ENCODE results near the gene DESI1.
"Not testable (repeated sequence)": the region's sequence is repeated elsewhere in the genome, so short reads cannot be mapped to it uniquely, and the experiment has no call there.

Gene DESI1

DNA sequence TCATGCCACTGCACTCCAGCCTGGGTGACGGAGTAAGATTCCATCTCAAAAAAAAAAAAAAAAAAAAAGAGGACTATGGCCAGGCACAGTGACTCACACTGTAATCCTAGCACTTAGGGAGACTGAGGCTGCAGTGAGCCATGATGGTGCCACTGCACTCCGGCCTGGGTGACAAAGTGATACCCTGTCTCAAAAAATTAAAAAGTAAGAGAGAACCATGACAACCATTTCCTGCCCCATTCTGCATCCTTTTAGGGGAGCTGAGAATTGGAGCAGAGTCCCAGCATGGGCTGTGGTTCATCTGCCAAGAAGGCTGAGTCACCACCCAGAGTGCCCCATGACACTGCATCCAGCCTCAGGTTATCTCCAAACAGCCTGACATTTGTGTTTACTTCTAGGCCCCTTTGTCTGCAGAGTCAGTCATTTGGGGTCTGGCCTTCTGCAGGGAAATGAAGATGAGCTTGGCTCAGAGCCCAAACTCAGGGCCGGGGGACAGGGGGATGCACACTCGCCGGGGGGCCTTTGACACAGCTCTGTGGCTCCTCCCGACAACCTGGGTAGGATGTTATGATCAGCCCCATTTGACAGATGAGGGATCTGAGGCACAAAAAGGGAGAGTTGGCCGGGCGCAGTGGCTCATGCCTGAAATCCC is 55.3 kb downstream of the DESI1 start:
- H3K9me3 ChIP-seq (ENCODE audit: control insufficient read depth, insufficient read depth, low read length) = no peaks in the 10 kb centered on the region
- H3K9ac ChIP-seq (ENCODE audit: low read depth, low read length) = no peak overlapping the region
- H3K36me3 ChIP-seq (ENCODE audit: insufficient read depth, low read length) = no peaks in the 10 kb centered on the region
- peaks cover 15% of the 10 kb centered on the region for H3K4me1 ChIP-seq (ENCODE audit: insufficient read depth, low read length)

DNA sequence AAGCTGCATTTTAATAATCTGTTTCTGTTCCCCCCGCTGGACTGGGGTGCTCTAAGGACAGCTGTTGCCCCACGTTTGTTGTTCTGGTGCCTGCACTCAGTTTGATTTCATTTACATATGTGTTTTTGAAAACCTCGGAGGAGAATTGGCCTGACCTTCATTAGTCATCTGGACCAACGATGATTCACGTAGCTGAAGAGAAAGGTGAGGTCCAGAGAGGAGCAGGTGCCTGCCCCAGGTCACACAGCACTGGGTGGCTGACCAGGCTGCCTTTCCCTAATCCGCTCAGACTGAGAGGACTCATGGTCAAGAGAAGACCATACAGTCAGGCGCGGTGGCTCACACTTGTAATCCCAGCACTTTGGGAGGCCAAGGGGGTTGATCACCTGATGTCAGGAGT is 56.3 kb downstream of the DESI1 start:
- H3K9ac ChIP-seq (ENCODE audit: low read depth, low read length) = no peak overlapping the region
- H3K9me3 ChIP-seq (ENCODE audit: control insufficient read depth, insufficient read depth, low read length) = no peaks in the 10 kb centered on the region
- H3K36me3 ChIP-seq (ENCODE audit: insufficient read depth, low read length) = no peaks in the 10 kb centered on the region
- peaks cover 20% of the 10 kb centered on the region for H3K4me1 ChIP-seq (ENCODE audit: insufficient read depth, low read length)

DNA sequence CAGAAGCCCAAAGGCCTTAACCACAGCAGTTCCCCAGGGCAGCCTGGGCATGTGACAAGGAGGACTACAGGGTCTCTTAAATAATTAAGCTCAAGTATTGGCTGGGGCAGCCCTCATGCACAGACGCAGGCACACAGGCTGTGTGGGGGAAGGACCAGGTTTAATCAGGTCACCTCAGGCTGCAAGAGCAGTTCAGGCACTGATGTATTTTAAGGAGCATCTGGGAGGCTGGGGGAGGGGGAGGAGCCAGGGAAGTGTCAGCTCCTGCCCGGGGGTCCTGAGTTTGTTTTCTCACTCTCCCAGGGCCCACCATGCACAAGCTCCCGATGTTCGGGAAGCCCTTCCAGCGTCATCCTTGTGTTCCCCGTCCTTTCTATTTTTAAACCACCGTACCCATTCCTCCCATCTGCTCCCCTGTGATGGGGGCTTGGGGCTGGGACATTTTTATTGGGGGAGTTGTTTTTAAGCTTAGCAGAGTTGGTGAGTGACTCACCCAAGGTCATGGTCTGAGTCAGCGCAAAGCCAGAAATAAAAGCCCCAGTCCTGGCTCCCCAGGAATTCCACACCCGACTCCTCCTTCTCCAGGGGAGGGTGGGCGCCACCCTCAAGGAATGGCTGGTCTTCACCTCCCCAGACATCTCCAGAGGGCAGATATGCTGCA is 57.7 kb downstream of the DESI1 start:
- H3K36me3 ChIP-seq (ENCODE audit: insufficient read depth, low read length) = no peaks in the 10 kb centered on the region
- H3K4me1 ChIP-seq (ENCODE audit: insufficient read depth, low read length) = peaks cover 20% of the 10 kb centered on the region
- peak overlapping the region; percentile 25; the same call in 1 of the 2 replicates for H3K9ac ChIP-seq (ENCODE audit: low read depth, low read length)
- H3K9me3 ChIP-seq (ENCODE audit: control insufficient read depth, insufficient read depth, low read length) = no peaks in the 10 kb centered on the region

DNA sequence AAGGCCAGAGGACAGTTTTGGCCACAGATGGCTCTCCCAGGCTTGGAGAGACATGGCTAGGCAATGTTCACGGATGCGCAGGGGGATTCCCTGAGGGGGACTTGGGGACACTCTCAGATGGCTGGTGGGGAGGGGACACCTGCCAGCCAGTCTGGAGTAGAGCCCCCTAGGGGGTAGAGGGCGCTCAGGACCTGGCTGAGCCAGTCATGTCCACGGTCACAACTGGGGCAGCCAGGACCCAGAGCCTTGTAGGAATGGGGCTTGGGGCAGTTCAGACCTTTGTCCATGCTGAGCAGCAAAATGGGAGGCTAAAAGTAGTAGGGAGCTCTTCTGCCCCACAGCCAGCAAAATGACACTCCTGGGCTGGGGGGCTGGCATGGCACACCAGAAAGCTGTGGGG is 58.4 kb downstream of the DESI1 start:
- no peaks in the 10 kb centered on the region for H3K36me3 ChIP-seq (ENCODE audit: insufficient read depth, low read length)
- H3K9ac ChIP-seq (ENCODE audit: low read depth, low read length) = no peak overlapping the region; the same call in 1 of the 2 replicates
- no peaks in the 10 kb centered on the region for H3K9me3 ChIP-seq (ENCODE audit: control insufficient read depth, insufficient read depth, low read length)
- H3K4me1 ChIP-seq (ENCODE audit: insufficient read depth, low read length) = peaks cover 25% of the 10 kb centered on the region

DNA sequence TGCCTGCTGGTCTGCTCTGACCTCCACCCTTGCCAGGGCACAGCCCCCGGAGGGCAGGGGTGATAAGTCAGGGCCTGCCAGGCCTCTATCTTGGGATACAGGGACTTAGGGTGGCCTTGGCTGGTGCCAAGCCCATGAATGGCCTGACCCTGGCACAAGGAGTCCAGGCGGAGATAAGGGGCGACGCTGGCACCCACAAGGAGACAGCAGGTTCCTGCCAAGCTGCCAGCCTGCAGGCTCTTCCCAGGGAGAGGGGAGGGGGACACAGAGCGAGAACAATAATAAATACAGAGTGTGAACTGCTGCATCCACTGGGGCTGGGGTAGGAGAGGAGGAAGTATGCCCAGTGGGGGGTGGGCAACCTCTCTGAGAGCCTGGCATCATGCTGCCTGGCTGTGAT is 59.1 kb downstream of the DESI1 start:
- Histone ChIP-seq H3K4me1 (ENCODE audit: insufficient read depth, low read length) (peaks cover 26% of the 10 kb centered on the region), H3K9ac (ENCODE audit: low read depth, low read length) (0 out of 2 replicates have a peak overlapping the region, but pooled peaks have one; percentile 58), H3K9me3 (ENCODE audit: control insufficient read depth, insufficient read depth, low read length) (no peaks in the 10 kb centered on the region), H3K36me3 (ENCODE audit: insufficient read depth, low read length) (no peaks in the 10 kb centered on the region)

DNA sequence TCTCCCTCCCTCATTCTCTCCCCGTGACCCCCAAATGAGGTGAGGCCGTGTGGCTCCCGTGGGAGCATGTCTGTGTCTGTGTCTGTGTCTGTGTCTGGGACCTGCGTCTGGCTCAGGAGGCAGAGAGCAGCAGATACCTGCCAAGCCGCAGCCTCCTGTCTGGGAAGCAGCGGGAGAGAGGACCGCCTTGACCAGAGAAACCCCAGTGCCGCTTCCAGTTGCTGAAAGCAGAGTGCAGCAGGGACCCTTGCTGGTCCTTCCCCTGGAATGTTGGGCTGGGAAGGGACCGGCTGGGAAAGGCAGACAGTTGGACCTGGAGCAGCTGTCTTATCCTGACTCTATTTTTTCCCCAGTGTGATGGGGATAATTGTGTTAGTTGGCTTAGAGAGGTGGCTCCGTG is 59.5 kb downstream of the DESI1 start:
- Histone ChIP-seq H3K36me3 (ENCODE audit: insufficient read depth, low read length) (no peaks in the 10 kb centered on the region), H3K4me1 (ENCODE audit: insufficient read depth, low read length) (peaks cover 26% of the 10 kb centered on the region), H3K9ac (ENCODE audit: low read depth, low read length) (peak overlapping the region; percentile 58), H3K9me3 (ENCODE audit: control insufficient read depth, insufficient read depth, low read length) (no peaks in the 10 kb centered on the region)

DNA sequence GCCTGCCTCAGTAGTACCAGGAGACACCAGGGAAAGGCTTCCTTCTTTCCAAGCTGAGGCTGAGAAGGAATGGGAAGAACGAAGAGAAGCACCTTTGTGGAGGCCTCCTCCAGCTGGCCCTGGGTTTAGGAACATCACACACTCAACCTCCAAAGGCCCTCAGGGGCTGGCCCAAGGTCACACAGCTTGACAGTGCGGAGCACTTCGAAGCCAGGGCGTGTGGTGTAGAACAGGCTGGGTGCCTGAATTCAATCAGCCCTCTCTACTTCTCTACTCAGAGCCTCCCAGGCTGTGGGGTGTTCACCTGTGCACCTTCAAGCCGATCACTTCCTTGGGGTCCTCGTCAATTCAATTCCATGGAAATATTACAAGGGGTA is 60.8 kb downstream of the DESI1 start:
- H3K36me3 ChIP-seq (ENCODE audit: insufficient read depth, low read length) = no peaks in the 10 kb centered on the region
- H3K9me3 ChIP-seq (ENCODE audit: control insufficient read depth, insufficient read depth, low read length) = no peaks in the 10 kb centered on the region
- H3K4me1 ChIP-seq (ENCODE audit: insufficient read depth, low read length) = peaks cover 26% of the 10 kb centered on the region
- H3K9ac ChIP-seq (ENCODE audit: low read depth, low read length) = peak overlapping the region; percentile 58

DNA sequence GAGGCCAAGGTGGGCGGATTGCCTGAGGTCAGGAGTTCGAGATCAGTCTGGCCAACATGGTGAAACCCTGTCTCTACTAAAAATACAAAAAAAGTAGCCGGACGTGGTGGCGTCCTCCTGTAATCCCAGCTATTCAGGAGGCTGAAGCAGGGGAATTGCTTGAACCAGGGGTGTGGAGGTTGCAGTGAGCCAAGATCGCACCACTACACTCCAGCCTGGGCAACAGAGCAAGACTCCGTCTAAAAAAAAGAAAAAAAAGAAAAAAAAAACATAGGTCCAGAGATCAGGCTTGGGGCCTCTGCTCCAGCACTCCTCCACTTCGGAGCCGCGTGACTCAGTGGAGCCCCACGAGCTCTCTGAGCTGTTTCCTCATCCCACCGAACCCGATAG is 62.6 kb downstream of the DESI1 start:
- not testable (repeated sequence) for H3K9me3 ChIP-seq (ENCODE audit: control insufficient read depth, insufficient read depth, low read length); H3K9ac ChIP-seq (ENCODE audit: low read depth, low read length); H3K36me3 ChIP-seq (ENCODE audit: insufficient read depth, low read length)
- H3K4me1 ChIP-seq (ENCODE audit: insufficient read depth, low read length) = peaks cover 26% of the 10 kb centered on the region

DNA sequence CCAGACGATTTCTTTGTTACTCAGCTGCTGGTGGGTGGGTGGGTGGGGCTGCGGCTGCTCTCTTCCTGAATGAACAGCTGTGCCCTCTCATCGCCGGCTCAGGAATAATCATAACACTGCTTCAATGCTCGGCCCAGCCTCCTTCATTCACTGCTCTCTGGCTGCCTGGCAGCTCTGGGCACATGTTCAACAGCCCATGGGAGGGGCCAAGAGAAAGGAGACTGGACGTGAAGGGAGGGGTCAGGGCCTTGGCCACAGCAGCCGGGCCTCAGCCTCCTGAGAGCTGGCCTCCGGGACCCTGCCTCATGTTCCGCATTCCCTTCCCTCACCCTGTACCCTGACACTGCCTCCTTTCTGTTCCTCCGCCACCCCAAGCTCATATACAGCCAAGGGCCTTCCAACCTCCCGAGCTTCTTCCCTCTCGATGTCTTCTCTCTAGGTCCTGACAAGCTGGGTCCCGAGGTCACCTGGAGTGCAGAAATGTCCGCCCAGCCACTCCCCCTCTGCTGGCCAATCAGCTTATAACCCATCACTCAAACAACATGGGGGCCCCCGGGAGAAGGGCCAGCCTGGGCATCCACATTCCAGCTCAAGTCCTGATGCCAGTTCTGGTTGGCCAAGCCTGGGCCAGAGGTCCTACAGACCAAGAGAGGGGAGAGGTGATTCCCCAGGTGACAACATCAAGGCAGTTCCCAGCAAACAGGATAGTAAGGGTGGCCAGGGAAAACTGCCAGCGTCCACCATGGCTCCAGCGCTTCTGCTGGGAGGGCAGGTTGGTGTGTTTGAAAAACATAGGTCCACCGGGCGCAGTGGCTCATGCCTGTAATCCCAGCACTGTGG is 63.2 kb downstream of the DESI1 start:
- Histone ChIP-seq H3K9ac (ENCODE audit: low read depth, low read length) (no peak overlapping the region), H3K4me1 (ENCODE audit: insufficient read depth, low read length) (peaks cover 21% of the 10 kb centered on the region), H3K36me3 (ENCODE audit: insufficient read depth, low read length) (no peaks in the 10 kb centered on the region), H3K9me3 (ENCODE audit: control insufficient read depth, insufficient read depth, low read length) (no peaks in the 10 kb centered on the region)

DNA sequence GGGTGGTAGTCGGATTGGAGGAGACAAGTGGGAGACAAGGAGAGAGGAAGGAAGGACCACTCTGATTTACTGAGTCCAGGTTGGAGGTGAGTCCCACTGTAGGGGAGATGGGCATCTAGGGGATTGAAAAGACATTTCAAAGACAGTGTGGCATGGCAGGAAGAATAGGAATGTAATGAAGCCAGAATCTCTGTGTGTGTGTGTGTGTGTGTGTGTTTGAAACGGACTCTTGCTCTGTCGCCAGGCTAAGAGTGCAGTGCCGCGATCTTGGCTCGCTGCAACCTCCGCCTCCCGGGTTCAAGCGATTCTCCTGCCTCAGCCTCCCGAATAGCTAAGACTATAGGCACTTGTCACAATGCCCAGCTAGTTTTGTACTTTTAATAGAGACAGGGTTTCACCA is 64.3 kb downstream of the DESI1 start:
- Histone ChIP-seq H3K9ac (ENCODE audit: low read depth, low read length) (no peak overlapping the region), H3K4me1 (ENCODE audit: insufficient read depth, low read length) (peaks cover 13% of the 10 kb centered on the region), H3K36me3 (ENCODE audit: insufficient read depth, low read length) (no peaks in the 10 kb centered on the region)

DNA sequence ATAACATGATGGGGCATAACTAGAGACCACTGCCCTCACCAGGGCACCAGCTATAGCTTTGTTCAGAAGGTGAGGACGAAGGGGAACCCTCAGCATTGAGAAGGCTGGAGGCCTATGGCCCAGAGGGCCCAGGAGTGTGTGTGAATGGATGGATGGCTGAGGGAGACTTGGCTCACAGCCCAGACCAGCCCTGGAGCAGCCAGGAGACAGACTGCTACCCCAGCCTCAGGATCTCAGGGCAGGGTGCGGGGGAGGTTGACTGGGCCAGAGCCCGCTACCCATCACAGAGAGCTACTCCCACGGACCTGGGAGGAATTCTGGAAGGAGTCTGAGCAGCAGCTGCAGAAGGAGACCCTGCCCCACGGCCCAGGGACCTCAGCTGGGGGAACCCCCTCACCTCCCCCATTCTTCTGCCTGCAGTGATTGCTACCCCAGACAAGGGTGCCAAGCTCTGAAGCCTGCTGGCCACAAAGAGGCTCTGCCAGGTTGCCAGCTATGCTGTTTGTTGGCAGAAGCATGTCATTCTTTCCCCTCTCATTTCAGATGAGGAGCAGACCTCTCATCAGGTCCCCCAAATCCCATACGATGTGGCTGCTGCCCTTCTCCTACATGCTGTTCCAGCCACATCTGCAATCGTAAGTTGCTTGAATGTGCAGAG is 65.4 kb downstream of the DESI1 start:
- H3K9ac ChIP-seq (ENCODE audit: low read depth, low read length) = no peak overlapping the region
- peaks cover 11% of the 10 kb centered on the region for H3K4me1 ChIP-seq (ENCODE audit: insufficient read depth, low read length)
- H3K36me3 ChIP-seq (ENCODE audit: insufficient read depth, low read length) = no peaks in the 10 kb centered on the region
- no peaks in the 10 kb centered on the region for H3K9me3 ChIP-seq (ENCODE audit: control insufficient read depth, insufficient read depth, low read length)

More for the DNA sequence above, 64.3 kb downstream of the DESI1 start:
- H3K9me3 ChIP-seq (ENCODE audit: control insufficient read depth, insufficient read depth, low read length) = no peaks in the 10 kb centered on the region

DNA sequence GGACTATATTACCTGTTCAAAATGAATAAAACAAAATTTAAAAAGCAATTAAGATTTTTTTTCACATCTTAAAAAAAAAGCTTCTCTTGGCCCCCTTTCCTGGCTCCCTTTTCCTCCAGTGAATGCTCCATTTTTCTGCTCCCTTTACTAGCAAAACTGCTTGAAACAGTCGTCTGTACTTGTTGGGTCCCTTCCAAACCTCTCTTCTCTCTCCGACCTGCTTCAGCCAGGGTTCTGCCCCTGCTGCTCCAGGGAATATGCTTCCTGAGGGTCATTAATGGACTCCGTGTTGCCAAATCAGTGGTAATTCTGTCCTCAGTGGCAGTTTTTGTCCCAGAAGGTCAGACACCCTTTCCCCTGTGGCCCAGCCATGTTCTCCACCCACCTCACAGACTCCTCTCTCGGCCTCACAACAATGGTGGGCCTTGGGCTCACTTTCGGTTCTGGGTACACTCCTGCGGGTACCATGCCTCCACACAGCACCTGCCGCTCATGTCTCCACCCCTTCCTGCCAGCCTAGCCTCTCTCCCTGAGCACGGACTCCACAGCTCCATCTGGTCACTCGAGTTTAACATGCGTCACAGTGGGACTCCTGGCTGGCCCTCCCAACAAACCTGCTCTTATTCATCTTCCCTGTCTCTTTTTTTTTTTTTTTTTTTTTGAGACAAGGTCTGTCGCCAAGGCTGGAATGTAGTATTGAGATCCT is 68.8 kb downstream of the DESI1 start:
- Histone ChIP-seq H3K9ac (ENCODE audit: low read depth, low read length) (no peak overlapping the region), H3K9me3 (ENCODE audit: control insufficient read depth, insufficient read depth, low read length) (no peaks in the 10 kb centered on the region), H3K4me1 (ENCODE audit: insufficient read depth, low read length) (no peaks in the 10 kb centered on the region), H3K36me3 (ENCODE audit: insufficient read depth, low read length) (no peaks in the 10 kb centered on the region)

DNA sequence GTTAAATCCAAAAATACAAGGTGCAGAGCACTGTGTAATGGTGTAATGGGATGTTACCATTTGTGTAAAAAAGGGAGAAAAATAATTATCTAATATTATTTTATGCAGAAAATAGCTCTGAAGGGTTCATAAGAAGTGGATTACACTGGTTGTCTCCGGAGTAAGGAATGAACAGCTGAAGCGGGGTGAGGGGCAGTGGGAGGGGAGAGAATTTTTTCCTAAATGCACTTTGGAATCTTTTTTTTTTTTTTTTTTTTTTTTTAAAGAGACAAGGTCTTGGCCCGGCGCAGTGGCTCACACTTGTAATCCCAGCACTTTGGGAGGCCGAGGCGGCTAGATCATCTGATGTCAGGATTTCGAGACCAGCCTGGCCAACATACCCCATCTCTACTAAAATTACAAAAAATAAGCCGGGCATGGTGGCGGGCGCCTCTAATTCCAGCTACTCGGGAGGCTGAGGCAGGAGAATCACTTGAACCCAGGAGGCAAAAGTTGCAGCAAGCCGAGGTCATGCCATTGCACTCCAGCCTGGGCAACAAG is 69.8 kb downstream of the DESI1 start:
- Histone ChIP-seq H3K36me3 (ENCODE audit: insufficient read depth, low read length) (no peaks in the 10 kb centered on the region), H3K9me3 (ENCODE audit: control insufficient read depth, insufficient read depth, low read length) (no peaks in the 10 kb centered on the region), H3K9ac (ENCODE audit: low read depth, low read length) (no peak overlapping the region), H3K4me1 (ENCODE audit: insufficient read depth, low read length) (no peaks in the 10 kb centered on the region)

DNA sequence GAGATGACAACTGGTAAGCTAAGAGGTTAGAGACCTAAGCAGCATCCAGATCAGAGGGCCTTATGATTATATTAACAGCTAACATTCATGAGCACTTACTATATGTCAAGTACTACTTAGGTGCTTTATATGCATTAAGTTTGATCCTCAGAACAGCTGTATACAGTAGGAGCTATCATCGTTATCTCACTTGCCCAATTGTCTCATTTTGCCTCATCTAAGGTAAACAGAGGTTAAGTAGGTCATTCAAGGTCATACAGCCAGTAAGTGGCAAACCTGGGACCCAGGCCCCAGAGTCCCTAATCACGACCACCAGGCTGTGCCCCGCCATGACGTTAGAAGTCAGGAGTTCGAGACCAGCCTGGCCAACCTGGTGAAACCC is 72.0 kb downstream of the DESI1 start:
- no peak overlapping the region for H3K9ac ChIP-seq (ENCODE audit: low read depth, low read length)
- no peaks in the 10 kb centered on the region for H3K9me3 ChIP-seq (ENCODE audit: control insufficient read depth, insufficient read depth, low read length)
- H3K4me1 ChIP-seq (ENCODE audit: insufficient read depth, low read length) = peaks cover 6% of the 10 kb centered on the region; the same call in 1 of the 2 replicates
- H3K36me3 ChIP-seq (ENCODE audit: insufficient read depth, low read length) = no peaks in the 10 kb centered on the region

Measured in ES-I3 (cell line).